Endodermal cell (in vitro differentiated cells): ENCODE results near the gene GNAL. TPM values are rescaled to one million over a fixed set of nuclear protein-coding genes. Genes with fewer than 3 reads are reported as not detected.

ENCODE experiments used
- DNase-seq: peaks from one replicate; pipeline ENCODE4 v3.0.0-alpha.2; 2017
- H3K27ac ChIP-seq: 2 replicates; pipeline ENCODE4 v1.5.1; 2013; ENCODE audit warnings: mild to moderate bottlenecking, low read depth, low read length, moderate library complexity
- H3K27me3 ChIP-seq: 2 replicates; pipeline ENCODE4 v1.6.1; 2013; ENCODE audit warnings: mild to moderate bottlenecking, low read length, moderate library complexity; ENCODE audit not compliant: insufficient read depth, control insufficient read depth, poor library complexity, severe bottlenecking
- H3K36me3 ChIP-seq: 2 replicates; pipeline ENCODE4 v1.7.0; 2013; ENCODE audit warnings: mild to moderate bottlenecking, low read length, moderate library complexity; ENCODE audit not compliant: control insufficient read depth, insufficient read depth
- H3K4me1 ChIP-seq: one replicate; pipeline ENCODE4 v1.7.0; 2013; ENCODE audit warnings: low read length; ENCODE audit not compliant: control insufficient read depth, insufficient read depth
- H3K4me3 ChIP-seq: 2 replicates; pipeline ENCODE4 v1.5.1; 2013; ENCODE audit warnings: mild to moderate bottlenecking, low read length, moderate library complexity
- H3K9ac ChIP-seq: 2 replicates; pipeline ENCODE4 v1.6.1; 2013; ENCODE audit warnings: mild to moderate bottlenecking, low read length, moderate library complexity; ENCODE audit not compliant: poor library complexity, severe bottlenecking; ENCODE audit errors: extremely low read depth
- H3K9me3 ChIP-seq: 2 replicates; pipeline ENCODE4 v1.6.1; 2013; ENCODE audit warnings: mild to moderate bottlenecking, low read length, moderate library complexity; ENCODE audit not compliant: control insufficient read depth
- H3K27ac Mint-ChIP-seq: 2 replicates; pipeline ENCODE4 v1.8.0; 2020; ENCODE audit warnings: mixed read lengths
- H3K27me3 Mint-ChIP-seq: 2 replicates; pipeline ENCODE4 v1.8.0; 2021; ENCODE audit warnings: mild to moderate bottlenecking, mixed read lengths; ENCODE audit not compliant: insufficient read depth
- H3K36me3 Mint-ChIP-seq: 2 replicates; pipeline ENCODE4 v1.8.0; 2020; ENCODE audit warnings: low read depth, mixed read lengths
- H3K4me1 Mint-ChIP-seq: 2 replicates; pipeline ENCODE4 v1.8.0; 2020; ENCODE audit warnings: mixed read lengths
- H3K4me3 Mint-ChIP-seq: 2 replicates; pipeline ENCODE4 v1.8.0; 2020; ENCODE audit warnings: mild to moderate bottlenecking, moderate library complexity, mixed read lengths
- H3K9me3 Mint-ChIP-seq: 2 replicates; pipeline ENCODE4 v1.8.0; 2020; ENCODE audit warnings: mild to moderate bottlenecking, mixed read lengths
- WGBS, 2 experiments: methylation state at CpG; one replicate each; pipeline versions ENCODE4 v1.1.5 to v1.1.7; 2013; ENCODE audit warnings: missing lambda C conversion rate in 2 of 2, mixed read lengths in 1 of 2; ENCODE audit not compliant: insufficient coverage in 1 of 2, insufficient read length in 1 of 2; 5-methylcytosine and 5-hydroxymethylcytosine counted together
- total RNA-seq, 2 donors: library from RNA; stranded (reverse); fragmentation: NEBNext Ultra II Directional in 1 of 2; extraction: Animal tissue kit (Norgen Biotek cat#: 25700) in 1 of 2; gene quantifications; 2 replicates in 1 of 2; 3 replicates in 1 of 2; pipeline ENCODE4 v1.2.1, GENCODE V29; 2021
- TF ChIP-seq, protein P1 (sequence below): fragments of 200-600 bp; sonication (generic); conservative IDR thresholded peaks from 2 replicates; pipeline ENCODE4 v1.5.0; 2021; ENCODE audit warnings: antibody characterized with exemption, mild to moderate bottlenecking

Gene GNAL
- total RNA-seq, 2 donors from 2014 or later: 37.9 to 58.2 TPM

DNA sequence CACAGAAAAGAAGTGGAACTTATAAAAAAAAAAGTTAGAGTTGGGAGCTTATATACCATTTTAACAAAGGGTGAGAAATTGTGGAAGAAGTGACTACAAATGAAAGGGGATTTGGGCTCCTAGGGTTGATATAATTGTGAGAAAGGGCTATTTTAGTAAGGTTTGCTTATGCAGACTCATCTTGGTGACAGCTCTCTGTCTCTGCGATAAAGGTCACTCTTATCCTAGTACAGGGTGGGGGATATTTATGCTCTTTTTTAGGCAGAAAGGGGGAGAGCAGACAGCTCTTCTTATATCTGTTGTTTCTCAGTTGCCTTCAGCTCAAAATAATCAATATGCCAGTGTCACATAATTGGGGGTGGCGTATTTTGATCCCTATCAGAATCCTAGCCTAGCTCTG, 130.9 kb downstream of the GNAL start:
- H3K4me1 ChIP-seq: peaks cover 6% of the 10 kb centered on the region
- H3K9me3 ChIP-seq: peaks cover 21% of the 10 kb centered on the region
- TF ChIP-seq, protein P1, sequence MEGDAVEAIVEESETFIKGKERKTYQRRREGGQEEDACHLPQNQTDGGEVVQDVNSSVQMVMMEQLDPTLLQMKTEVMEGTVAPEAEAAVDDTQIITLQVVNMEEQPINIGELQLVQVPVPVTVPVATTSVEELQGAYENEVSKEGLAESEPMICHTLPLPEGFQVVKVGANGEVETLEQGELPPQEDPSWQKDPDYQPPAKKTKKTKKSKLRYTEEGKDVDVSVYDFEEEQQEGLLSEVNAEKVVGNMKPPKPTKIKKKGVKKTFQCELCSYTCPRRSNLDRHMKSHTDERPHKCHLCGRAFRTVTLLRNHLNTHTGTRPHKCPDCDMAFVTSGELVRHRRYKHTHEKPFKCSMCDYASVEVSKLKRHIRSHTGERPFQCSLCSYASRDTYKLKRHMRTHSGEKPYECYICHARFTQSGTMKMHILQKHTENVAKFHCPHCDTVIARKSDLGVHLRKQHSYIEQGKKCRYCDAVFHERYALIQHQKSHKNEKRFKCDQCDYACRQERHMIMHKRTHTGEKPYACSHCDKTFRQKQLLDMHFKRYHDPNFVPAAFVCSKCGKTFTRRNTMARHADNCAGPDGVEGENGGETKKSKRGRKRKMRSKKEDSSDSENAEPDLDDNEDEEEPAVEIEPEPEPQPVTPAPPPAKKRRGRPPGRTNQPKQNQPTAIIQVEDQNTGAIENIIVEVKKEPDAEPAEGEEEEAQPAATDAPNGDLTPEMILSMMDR: no peak
- no peaks in the 10 kb centered on the region for H3K36me3 ChIP-seq
- no peak for DNase-seq
- peaks cover 43% of the 10 kb centered on the region for H3K4me1 Mint-ChIP-seq
- H3K27ac ChIP-seq: no peak overlapping the region
- H3K4me3 ChIP-seq: no peak overlapping the region
- no peak overlapping the region for H3K9ac ChIP-seq
- H3K9me3 Mint-ChIP-seq: no peaks in the 10 kb centered on the region
- WGBS, 2 experiments: 95 to 100% methylated on average over 1 to 2 of the region's 2 CpGs
- H3K27me3 Mint-ChIP-seq: no peaks in the 10 kb centered on the region
- peaks cover 7% of the 10 kb centered on the region for H3K36me3 Mint-ChIP-seq
- H3K4me3 Mint-ChIP-seq: no peak overlapping the region
- peak overlapping the region; percentile 42 for H3K27ac Mint-ChIP-seq
- no peaks in the 10 kb centered on the region for H3K27me3 ChIP-seq

DNA sequence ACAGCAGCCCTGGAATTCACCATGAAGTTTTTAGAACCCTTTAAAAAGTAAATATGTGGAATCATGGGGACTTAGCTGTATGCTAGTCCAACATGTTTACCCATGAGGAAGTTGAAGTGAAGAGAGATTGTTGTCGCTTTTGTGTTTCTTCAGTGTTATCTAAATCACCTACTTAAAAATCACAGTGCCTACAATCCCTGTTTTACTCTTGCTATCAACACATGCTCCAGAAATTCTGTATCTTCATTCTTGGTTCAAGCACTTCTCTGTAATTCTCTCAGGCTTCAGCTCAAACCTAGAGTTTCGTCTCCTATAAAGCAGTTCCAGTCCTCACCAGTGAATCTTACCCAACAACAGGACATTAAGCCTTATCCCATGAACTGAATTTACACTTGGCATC, 131.6 kb downstream of the GNAL start:
- Mint-ChIP-seq H3K4me1 (peaks cover 40% of the 10 kb centered on the region), H3K27me3 (no peaks in the 10 kb centered on the region), H3K9me3 (no peaks in the 10 kb centered on the region), H3K36me3 (peaks cover 7% of the 10 kb centered on the region), H3K27ac (peak overlapping the region; percentile 28), H3K4me3 (no peak overlapping the region)
- peaks cover 20% of the 10 kb centered on the region for H3K9me3 ChIP-seq
- no peaks in the 10 kb centered on the region for H3K27me3 ChIP-seq
- no peak overlapping the region for H3K4me3 ChIP-seq
- no peak overlapping the region for H3K27ac ChIP-seq
- TF ChIP-seq, protein P1: no peak
- peaks cover 6% of the 10 kb centered on the region for H3K4me1 ChIP-seq
- no peak for DNase-seq
- H3K36me3 ChIP-seq: no peaks in the 10 kb centered on the region
- H3K9ac ChIP-seq: no peak overlapping the region
- 33 to 39% methylated on average over 2 of the region's 2 CpGs for WGBS, 2 experiments

GRCh38 chr18:11821208-11821607, 132.1 kb downstream of the GNAL start:
- H3K4me1 Mint-ChIP-seq: peaks cover 42% of the 10 kb centered on the region
- Histone ChIP-seq H3K27ac (no peak overlapping the region), H3K9me3 (peaks cover 17% of the 10 kb centered on the region), H3K4me1 (peaks cover 6% of the 10 kb centered on the region), H3K4me3 (no peak overlapping the region), H3K9ac (no peak overlapping the region), H3K27me3 (no peaks in the 10 kb centered on the region), H3K36me3 (no peaks in the 10 kb centered on the region)
- DNase-seq: no peak
- TF ChIP-seq, protein P1: no peak
- peak overlapping the region; percentile 28 for H3K27ac Mint-ChIP-seq
- no peak overlapping the region for H3K4me3 Mint-ChIP-seq
- H3K9me3 Mint-ChIP-seq: no peaks in the 10 kb centered on the region
- H3K27me3 Mint-ChIP-seq: no peaks in the 10 kb centered on the region
- WGBS, 2 experiments: 91 to 92% methylated on average over 6 to 7 of the region's 7 CpGs
- peaks cover 4% of the 10 kb centered on the region for H3K36me3 Mint-ChIP-seq
